ENCODE measurements around the gene TATDN2. TPM values are rescaled to one million over a fixed set of nuclear protein-coding genes. Genes with fewer than 3 reads are reported as not detected.
A peak's percentile ranks its signal among the peaks of the same experiment; 100 is the strongest.

The TATDN2 gene
- total RNA-seq, 4 donors from 2014 or later: 22.7 to 59.7 (median 28.2) TPM

GRCh38 chr3:10235551-10235950, 12.7 kb upstream of the TATDN2 start:
- Histone ChIP-seq H3K9me3 (no peaks in the 10 kb centered on the region), H3K27me3 (no peaks in the 10 kb centered on the region), H3K4me1 (no peaks in the 10 kb centered on the region), H3K27ac (no peak overlapping the region), H3K4me3 (no peak overlapping the region), H3K36me3 (no peaks in the 10 kb centered on the region)
- TF ChIP-seq POLR2A (IDR thresholded peaks at IDR 0.05) (no peak), CTCF (IDR thresholded peaks at IDR 0.05) (no peak), POLR2AphosphoS5 (IDR thresholded peaks at IDR 0.05) (no peak), EP300 (IDR thresholded peaks at IDR 0.05; ENCODE audit: low read depth) (no peak)
- in situ Hi-C loops (cut with MboI; ENCODE audit: low pct_ligation_motif_present in 1 of 4, low pct_unique_long_range_greater_than_20kb in 1 of 4, low sequenced_read_pairs in 3 of 4): loop anchor here in 2 of 4 donors (25.0 kb wide), 1 partner anchor 248 kb away; the partner anchor contains the start of gene EMC3 (in 2 of the 2)
- intact Hi-C loops (cut with DNase I; ENCODE audit: low total_unique reads): no loop called here
- DNase-seq: no peak
- WGBS, 2 donors (ENCODE audit: low coverage in 1 of 2): 0 to 98% methylated on average over 1 to 6 of the region's 6 CpGs

GRCh38 chr3:10238345-10239183, 9.7 kb upstream of the TATDN2 start:
- Histone ChIP-seq H3K9me3 (no peaks in the 10 kb centered on the region), H3K27me3 (no peaks in the 10 kb centered on the region), H3K27ac (no peak overlapping the region), H3K4me1 (peaks cover 0 to 3% (median 0%) of the 10 kb centered on the region in 4 donors), H3K36me3 (no peaks in the 10 kb centered on the region), H3K4me3 (no peak overlapping the region)
- no peak for DNase-seq
- in situ Hi-C loops (cut with MboI; ENCODE audit: low pct_ligation_motif_present in 1 of 4, low pct_unique_long_range_greater_than_20kb in 1 of 4, low sequenced_read_pairs in 3 of 4): loop anchor here in 2 of 4 donors (25.0 kb wide), 1 partner anchor 251 kb away; the partner anchor contains the start of gene EMC3 (in 2 of the 2)
- TF ChIP-seq CTCF (IDR thresholded peaks at IDR 0.05) (no peak), EP300 (IDR thresholded peaks at IDR 0.05; ENCODE audit: low read depth) (no peak), POLR2A (IDR thresholded peaks at IDR 0.05) (no peak), POLR2AphosphoS5 (IDR thresholded peaks at IDR 0.05) (no peak)
- WGBS, 2 donors (ENCODE audit: low coverage in 1 of 2): 83% methylated on average over 15 of the region's 15 CpGs; no CpG with 5 or more reads in 1 of the 2 donors
- intact Hi-C loops (cut with DNase I; ENCODE audit: low total_unique reads): no loop called here

- peaks cover 0 to 3% (median 0%) of the 10 kb centered on the region in 4 donors for H3K4me1 ChIP-seq
- no peaks in the 10 kb centered on the region for H3K9me3 ChIP-seq
- intact Hi-C loops (cut with DNase I; ENCODE audit: low total_unique reads) (no loop called here), in situ Hi-C loops (cut with MboI; ENCODE audit: low pct_ligation_motif_present in 1 of 4, low pct_unique_long_range_greater_than_20kb in 1 of 4, low sequenced_read_pairs in 3 of 4) (loop anchor here in 2 of 4 donors (25.0 kb wide), 1 partner anchor 253 kb away; the partner anchor contains the start of gene EMC3 (in 2 of the 2))
- H3K4me3 ChIP-seq: no peak overlapping the region
- H3K27ac ChIP-seq: no peak overlapping the region
- no peak for TF ChIP-seq CTCF (IDR thresholded peaks at IDR 0.05)
- H3K36me3 ChIP-seq: no peaks in the 10 kb centered on the region
- DNase-seq: no peak
- WGBS, 2 donors (ENCODE audit: low coverage in 1 of 2): 94% methylated on average over 6 of the region's 6 CpGs; no CpG with 5 or more reads in 1 of the 2 donors
- H3K27me3 ChIP-seq: no peaks in the 10 kb centered on the region
Measured at GRCh38 chr3:10240799-10241198, 7.5 kb upstream of the TATDN2 start.

- in situ Hi-C loops (cut with MboI; ENCODE audit: low pct_ligation_motif_present in 1 of 4, low pct_unique_long_range_greater_than_20kb in 1 of 4, low sequenced_read_pairs in 3 of 4): loop anchor here in 2 of 4 donors (25.0 kb wide), 1 partner anchor 255 kb away; the partner anchor contains the start of gene EMC3 (in 2 of the 2)
Measured at GRCh38 chr3:10242182-10243065, 5.8 kb upstream of the TATDN2 start.

More at GRCh38 chr3:10242182-10243065, 5.8 kb upstream of the TATDN2 start:
- no peaks in the 10 kb centered on the region for H3K36me3 ChIP-seq
- H3K27me3 ChIP-seq: no peaks in the 10 kb centered on the region
- DNase-seq: peak; percentile 54
- TF ChIP-seq POLR2AphosphoS5 (IDR thresholded peaks at IDR 0.05): no peak
- TF ChIP-seq EP300 (IDR thresholded peaks at IDR 0.05; ENCODE audit: low read depth): no peak
- TF ChIP-seq CTCF (IDR thresholded peaks at IDR 0.05): no peak
- no peak for TF ChIP-seq POLR2A (IDR thresholded peaks at IDR 0.05)
- H3K4me3 ChIP-seq: no peak overlapping the region
- peaks cover 0 to 4% (median under 1%) of the 10 kb centered on the region in 4 donors for H3K4me1 ChIP-seq
- 83% methylated on average over 5 to 7 of the region's 7 CpGs for WGBS, 2 donors (ENCODE audit: low coverage in 1 of 2)
- H3K9me3 ChIP-seq: no peaks in the 10 kb centered on the region
- intact Hi-C loops (cut with DNase I; ENCODE audit: low total_unique reads): no loop called here
- H3K27ac ChIP-seq: peak overlapping the region; percentile 35 to 59 (median 45)

Measured in transverse colon (tissue), 4 donors.